Sciatic nerve (tissue), 2 donors: ENCODE measurements around the gene BCO1. TPM values are rescaled to one million over a fixed set of nuclear protein-coding genes. Genes with fewer than 3 reads are reported as not detected.
"Not testable (repeated sequence)": the region's sequence is repeated elsewhere in the genome, so short reads cannot be mapped to it uniquely, and the experiment has no call there.

Experiments
- ATAC-seq: fragments of 200-7000 bp; cut with Tn5 transposase; one replicate; pipeline ENCODE4 v1.9.1; 2020; ENCODE audit warnings: mild to moderate bottlenecking, moderate library complexity
- DNase-seq: peaks from one replicate; pipeline ENCODE4 v3.0.0-alpha.2; 2020; ENCODE audit warnings: low spot score
- intact Hi-C: fragments of 100-400 bp; cut with DNase I; formaldehyde crosslinking; loops from one replicate; pipeline ENCODE4 v1.14.2; 2022
- total RNA-seq: library from RNA; stranded (reverse); fragmentation: NEBNext Ultra II Directional; extraction: Animal tissue kit (Norgen Biotek cat#: 25700); gene quantifications from one replicate; pipeline ENCODE4 v1.2.1, GENCODE V29; 2021
- donor health status: DM: no; HTN: no; CAD: no.
- donor health status: DM: no; HTN: no; CAD: no.

Gene BCO1
- not detected for total RNA-seq

GRCh38 chr16:81238296-81239011 is at the start of gene BCO1:
Gene BCO1, plus strand, starts transcription at chr16:81238689. Its CDS starts 220 bp downstream, at chr16:81238909.
- ATAC-seq (peak; percentile 45), DNase-seq (no peak)
- intact Hi-C loops = no loop called here

- ATAC-seq (peak; percentile 96), DNase-seq (peak; percentile 86)
- intact Hi-C loops = no loop called here
Observed at GRCh38 chr16:81189100-81189664, 49.3 kb upstream of the BCO1 start.

- intact Hi-C loops = no loop called here
- no peak for DNase-seq
- peak; percentile 17 for ATAC-seq
Observed at GRCh38 chr16:81190667-81191066, 47.8 kb upstream of the BCO1 start.

- intact Hi-C loops = no loop called here
- ATAC-seq = no peak
- no peak for DNase-seq
Observed at GRCh38 chr16:81195885-81196534, 42.5 kb upstream of the BCO1 start.

GRCh38 chr16:81198635-81199034 is 39.9 kb upstream of the BCO1 start:
- ATAC-seq (peak; percentile 48), DNase-seq (no peak)
- intact Hi-C loops = no loop called here

- ATAC-seq (no peak), DNase-seq (no peak)
- intact Hi-C loops = no loop called here
Observed at GRCh38 chr16:81201267-81201666, 37.2 kb upstream of the BCO1 start.

GRCh38 chr16:81204798-81205680 is 33.5 kb upstream of the BCO1 start:
- ATAC-seq (peak; percentile 78), DNase-seq (peak; percentile 69)
- intact Hi-C loops = no loop called here

GRCh38 chr16:81207076-81207475 is 31.4 kb upstream of the BCO1 start:
- intact Hi-C loops = no loop called here
- DNase-seq (no peak), ATAC-seq (no peak)

- DNase-seq (no peak), ATAC-seq (no peak)
- intact Hi-C loops = no loop called here
Observed at GRCh38 chr16:81210807-81211206, 27.7 kb upstream of the BCO1 start.

- intact Hi-C loops = no loop called here
- ATAC-seq (no peak), DNase-seq (no peak)
Observed at GRCh38 chr16:81212830-81213465, 25.5 kb upstream of the BCO1 start.

GRCh38 chr16:81214745-81215166 is 23.7 kb upstream of the BCO1 start:
- DNase-seq (no peak), ATAC-seq (no peak)
- intact Hi-C loops = no loop called here

- DNase-seq (no peak), ATAC-seq (no peak)
- intact Hi-C loops = no loop called here
Observed at GRCh38 chr16:81216114-81216513, 22.4 kb upstream of the BCO1 start.

GRCh38 chr16:81216706-81217105 is 21.8 kb upstream of the BCO1 start:
- ATAC-seq (no peak), DNase-seq (no peak)
- intact Hi-C loops = no loop called here

- intact Hi-C loops = no loop called here
- DNase-seq (no peak), ATAC-seq (no peak)
Observed at GRCh38 chr16:81219151-81219550, 19.3 kb upstream of the BCO1 start.

- no peak for DNase-seq
- intact Hi-C loops = no loop called here
- no peak for ATAC-seq
Observed at GRCh38 chr16:81220349-81220748, 18.1 kb upstream of the BCO1 start.

- intact Hi-C loops = no loop called here
- ATAC-seq (no peak), DNase-seq (no peak)
Observed at GRCh38 chr16:81221731-81222130, 16.8 kb upstream of the BCO1 start.

- ATAC-seq = no peak
- DNase-seq = no peak
- intact Hi-C loops = no loop called here
Observed at GRCh38 chr16:81224824-81225223, 13.7 kb upstream of the BCO1 start.

GRCh38 chr16:81225697-81226096 is 12.8 kb upstream of the BCO1 start:
- intact Hi-C loops, ATAC-seq, DNase-seq: not testable (repeated sequence)

GRCh38 chr16:81227785-81228184 is 10.7 kb upstream of the BCO1 start:
- DNase-seq = no peak
- intact Hi-C loops = no loop called here
- no peak for ATAC-seq
